Omental fat pad (tissue), 4 donors: ENCODE results near the gene FKBP8. TPM values are rescaled to one million over a fixed set of nuclear protein-coding genes. Genes with fewer than 3 reads are reported as not detected.

Experiments
- ATAC-seq: fragments of 150-250 bp; one replicate; pipeline ENCODE4 v1.9.1; 2016; ENCODE audit warnings: mild to moderate bottlenecking, moderate library complexity; ENCODE audit not compliant: low FRiP score
- DNase-seq: peaks from one replicate; pipeline ENCODE4 v3.0.0-alpha.2; 2019; ENCODE audit warnings: low spot score
- CTCF ChIP-seq, 3 donors: fragments of 450-650 bp; IDR thresholded peaks; one replicate each; pipeline ENCODE4 v1.5.1; 2016 to 2017; ENCODE audit warnings: antibody characterized with exemption in 3 of 3, mild to moderate bottlenecking in 3 of 3, moderate library complexity in 2 of 3
- total RNA-seq, 4 donors: library from RNA; depleted of rRNA; stranded (reverse); fragments of >200 nt; gene quantifications; one replicate each; pipeline ENCODE4 v1.1.0, GENCODE V29; 2016

The FKBP8 gene
- total RNA-seq, 4 donors from 2014 or later: 193 to 275 (median 236) TPM

GRCh38 chr19:18500799-18501198 is 42.6 kb downstream of the FKBP8 start:
- no peak for ATAC-seq
- TF ChIP-seq CTCF (IDR thresholded peaks at IDR 0.05): no peak

GRCh38 chr19:18500376-18500775 is 43.0 kb downstream of the FKBP8 start:
- ATAC-seq: no peak
- no peak for DNase-seq
- no peak for TF ChIP-seq CTCF (IDR thresholded peaks at IDR 0.05)

More at GRCh38 chr19:18500799-18501198, 42.6 kb downstream of the FKBP8 start:
- no peak for DNase-seq

GRCh38 chr19:18499055-18499775 is 44.2 kb downstream of the FKBP8 start:
- no peak for TF ChIP-seq CTCF (IDR thresholded peaks at IDR 0.05)
- DNase-seq (no peak), ATAC-seq (no peak)

- DNase-seq (no peak), ATAC-seq (no peak)
- no peak for TF ChIP-seq CTCF (IDR thresholded peaks at IDR 0.05)
Measured at GRCh38 chr19:18496980-18497256, 46.5 kb downstream of the FKBP8 start.

GRCh38 chr19:18496167-18496979 is 47.0 kb downstream of the FKBP8 start:
- no peak for DNase-seq
- TF ChIP-seq CTCF (IDR thresholded peaks at IDR 0.05): no peak
- peak; percentile 18 for ATAC-seq

- no peak for TF ChIP-seq CTCF (IDR thresholded peaks at IDR 0.05)
- ATAC-seq: peak; percentile 6
- no peak for DNase-seq
Measured at GRCh38 chr19:18495204-18495911, 48.0 kb downstream of the FKBP8 start.
